Caco-2 (cell line): ENCODE results near the gene CTH. TPM values are rescaled to one million over a fixed set of nuclear protein-coding genes. Genes with fewer than 3 reads are reported as not detected.
"Not testable (repeated sequence)": the region's sequence is repeated elsewhere in the genome, so short reads cannot be mapped to it uniquely, and the experiment has no call there.

Source experiments
- BruUV-seq: library from RNA; stranded (reverse); fragments of 400-500 nt; replicated peaks from 2 replicates; lab custom pipeline; 2021; lab: Mats Ljungman, UMichigan
- CTCF ChIA-PET: fragments of 300-600 bp; sonication (Branson Sonifier 250); formaldehyde crosslinking; loops from one replicate; lab custom pipeline; 2022; ENCODE audit warnings: antibody characterized with exemption; lab: Charles Lee
- POLR2A ChIA-PET: fragments of 300-600 bp; sonication (Branson Sonifier 250); formaldehyde crosslinking; loops from one replicate; lab custom pipeline; 2022; ENCODE audit warnings: antibody characterized with exemption; lab: Charles Lee
- DNase-seq, 2 experiments: peaks; one replicate each; pipeline versions ENCODE4 v3.0.0 to v3.0.0-alpha.2; 2020 to 2022
- H3K27me3 ChIP-seq: replicated peaks from 2 replicates; pipeline ENCODE4 v1.6.0; 2011; ENCODE audit warnings: low read length; ENCODE audit not compliant: control insufficient read depth, insufficient read depth
- H3K36me3 ChIP-seq: 2 replicates; pipeline ENCODE4 v1.5.1; 2011; ENCODE audit warnings: low read length; ENCODE audit not compliant: control insufficient read depth, insufficient read depth
- H3K4me1 ChIP-seq: fragments of 250-450 bp; sonication (Bioruptor Pico); 2 replicates; pipeline ENCODE4 v1.5.1; 2020; ENCODE audit warnings: mild to moderate bottlenecking
- H3K4me3 ChIP-seq: 2 replicates; pipeline ENCODE4 v1.5.1; 2011; ENCODE audit warnings: low read depth, mild to moderate bottlenecking, control low read depth, low read length
- H3K9me3 ChIP-seq: fragments of 250-450 bp; sonication (Bioruptor Pico); 2 replicates; pipeline ENCODE4 v1.5.1; 2020; ENCODE audit warnings: mild to moderate bottlenecking, moderate library complexity
- H3K27ac Mint-ChIP-seq: one replicate; pipeline ENCODE4 v1.8.0; 2022; ENCODE audit warnings: mixed read lengths; ENCODE audit not compliant: unreplicated experiment
- H3K27me3 Mint-ChIP-seq: one replicate; pipeline ENCODE4 v1.8.0; 2022; ENCODE audit warnings: mixed read lengths; ENCODE audit not compliant: insufficient read depth, unreplicated experiment
- H3K36me3 Mint-ChIP-seq: one replicate; pipeline ENCODE4 v1.8.0; 2022; ENCODE audit warnings: mild to moderate bottlenecking, mixed read lengths; ENCODE audit not compliant: insufficient read depth, unreplicated experiment
- H3K4me1 Mint-ChIP-seq: one replicate; pipeline ENCODE4 v1.8.0; 2022; ENCODE audit warnings: low read depth, mixed read lengths; ENCODE audit not compliant: unreplicated experiment
- H3K4me3 Mint-ChIP-seq: one replicate; pipeline ENCODE4 v1.8.0; 2022; ENCODE audit warnings: mild to moderate bottlenecking, moderate library complexity, mixed read lengths; ENCODE audit not compliant: unreplicated experiment
- H3K9me3 Mint-ChIP-seq: one replicate; pipeline ENCODE4 v1.8.0; 2022; ENCODE audit warnings: mixed read lengths; ENCODE audit not compliant: unreplicated experiment
- CTCF ChIP-seq, 2 experiments: fragments of 200-600 bp in 1 of 2; IDR thresholded peaks; 1 replicate in 1 of 2; 2 replicates in 1 of 2; pipeline versions ENCODE4 v1.5.1 to v1.8.0; 2011 to 2022; ENCODE audit warnings: antibody characterized with exemption in 1 of 2, control low read depth in 1 of 2, inconsistent platforms in 1 of 2, low read depth in 1 of 2, low read length in 1 of 2, mild to moderate bottlenecking in 1 of 2, moderate library complexity in 1 of 2; ENCODE audit not compliant: insufficient read depth in 1 of 2, severe bottlenecking in 1 of 2, unreplicated experiment in 1 of 2
- intact Hi-C: fragments of 100-400 bp; cut with micrococcal nuclease; formaldehyde crosslinking; loops from one replicate; pipeline ENCODE4 v1.10.0; 2022; ENCODE audit not compliant: unreplicated experiment
- total RNA-seq: library from RNA; stranded (reverse); gene quantifications from 2 replicates; pipeline ENCODE4 v1.2.3, GENCODE V29; 2022

CTH gene
- total RNA-seq, 1 experiment from 2014 or later, result 14.0 TPM

GRCh38 chr1:70364439-70364838 is 46.6 kb upstream of the CTH start:
- Histone ChIP-seq H3K4me1 (peaks cover 5% of the 10 kb centered on the region), H3K9me3 (no peaks in the 10 kb centered on the region), H3K36me3 (no peaks in the 10 kb centered on the region), H3K4me3 (no peak overlapping the region), H3K27me3 (no peaks in the 10 kb centered on the region)
- intact Hi-C loops, result no loop called here
- CTCF ChIA-PET, result no interaction called here
- no peak for DNase-seq
- no peaks in the 10 kb centered on the region for H3K27me3 Mint-ChIP-seq
- no peak for TF ChIP-seq CTCF (IDR thresholded peaks at IDR 0.05; ENCODE audit: insufficient read depth in 1 of 2, low read depth in 1 of 2, low read length in 1 of 2, severe bottlenecking in 1 of 2, unreplicated experiment in 1 of 2)
- POLR2A ChIA-PET, result no interaction called here
- no peak overlapping the region for H3K4me3 Mint-ChIP-seq
- no TSS peak for BruUV-seq
- peaks cover 27% of the 10 kb centered on the region for H3K4me1 Mint-ChIP-seq
- no peaks in the 10 kb centered on the region for H3K9me3 Mint-ChIP-seq
- H3K36me3 Mint-ChIP-seq, result no peaks in the 10 kb centered on the region
- no peak overlapping the region for H3K27ac Mint-ChIP-seq

DNA sequence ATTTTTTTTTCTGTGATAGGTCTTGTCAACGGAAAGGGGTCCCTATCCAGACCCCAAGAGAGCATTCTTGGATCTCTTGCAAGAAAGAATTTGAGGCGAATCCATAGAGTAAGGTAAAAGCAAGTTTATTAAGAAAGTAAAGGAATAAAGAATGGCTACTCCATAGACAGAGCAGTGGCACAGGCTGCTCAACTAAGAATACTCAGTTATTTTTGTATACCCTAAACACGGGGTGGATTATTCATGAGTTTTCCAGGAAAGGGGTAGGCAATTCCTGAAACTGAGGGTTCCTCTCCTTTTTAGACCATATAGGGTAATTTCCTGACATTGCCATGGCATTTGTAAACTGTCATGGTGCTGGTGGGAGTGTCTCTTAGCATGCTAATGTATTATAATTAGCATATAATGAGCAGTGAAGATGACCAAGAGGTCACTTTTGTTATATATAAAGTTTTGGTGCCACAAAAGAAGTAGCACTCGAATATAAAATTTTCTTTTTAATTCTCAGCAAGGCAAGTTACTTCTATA is 44.6 kb upstream of the CTH start:
- POLR2A ChIA-PET, H3K27me3 Mint-ChIP-seq, BruUV-seq: not testable (repeated sequence)

DNA sequence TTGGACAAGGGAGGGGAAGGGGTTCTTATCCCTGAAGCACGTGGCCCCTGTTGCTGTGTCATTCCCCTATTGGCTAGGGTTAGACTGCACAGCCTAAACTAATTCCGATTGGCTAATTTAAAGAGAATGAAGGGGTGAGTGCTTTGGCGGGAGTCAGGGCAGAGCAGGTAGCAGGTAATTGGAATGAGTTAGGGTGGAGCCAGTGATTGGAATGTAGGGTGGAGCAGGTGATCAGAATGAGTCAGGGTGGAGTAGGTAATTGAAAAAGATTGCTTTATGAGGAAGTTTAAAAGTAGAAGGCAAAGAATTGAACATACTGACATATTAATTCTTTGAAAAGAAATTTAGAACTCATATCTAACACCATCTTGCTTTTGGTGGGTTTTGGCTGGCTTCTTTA is 44.1 kb upstream of the CTH start:
- H3K27me3 ChIP-seq, H3K27me3 Mint-ChIP-seq, H3K9me3 Mint-ChIP-seq, H3K36me3 ChIP-seq, H3K4me1 ChIP-seq, BruUV-seq, CTCF ChIA-PET, H3K9me3 ChIP-seq, POLR2A ChIA-PET, H3K4me3 Mint-ChIP-seq, H3K36me3 Mint-ChIP-seq, H3K4me3 ChIP-seq, DNase-seq, intact Hi-C loops: not testable (repeated sequence)
- Mint-ChIP-seq H3K27ac (peak overlapping the region; percentile 27), H3K4me1 (peaks cover 17% of the 10 kb centered on the region)

More for the DNA sequence above, 44.6 kb upstream of the CTH start:
- H3K36me3 ChIP-seq, H3K27me3 ChIP-seq, H3K4me3 ChIP-seq, H3K9me3 Mint-ChIP-seq, H3K36me3 Mint-ChIP-seq, H3K9me3 ChIP-seq, intact Hi-C loops, H3K4me3 Mint-ChIP-seq, H3K4me1 ChIP-seq, CTCF ChIA-PET, DNase-seq: not testable (repeated sequence)
- Mint-ChIP-seq H3K27ac (peak overlapping the region; percentile 27), H3K4me1 (peaks cover 21% of the 10 kb centered on the region)

- DNase-seq, H3K36me3 Mint-ChIP-seq, H3K9me3 Mint-ChIP-seq, H3K27ac Mint-ChIP-seq, H3K27me3 ChIP-seq, BruUV-seq, POLR2A ChIA-PET, H3K4me1 ChIP-seq, H3K4me3 ChIP-seq, intact Hi-C loops, H3K27me3 Mint-ChIP-seq, H3K4me3 Mint-ChIP-seq, CTCF ChIA-PET, H3K9me3 ChIP-seq, H3K36me3 ChIP-seq: not testable (repeated sequence)
- peaks cover 13% of the 10 kb centered on the region for H3K4me1 Mint-ChIP-seq
Observed at GRCh38 chr1:70367397-70367796, 43.7 kb upstream of the CTH start.

DNA sequence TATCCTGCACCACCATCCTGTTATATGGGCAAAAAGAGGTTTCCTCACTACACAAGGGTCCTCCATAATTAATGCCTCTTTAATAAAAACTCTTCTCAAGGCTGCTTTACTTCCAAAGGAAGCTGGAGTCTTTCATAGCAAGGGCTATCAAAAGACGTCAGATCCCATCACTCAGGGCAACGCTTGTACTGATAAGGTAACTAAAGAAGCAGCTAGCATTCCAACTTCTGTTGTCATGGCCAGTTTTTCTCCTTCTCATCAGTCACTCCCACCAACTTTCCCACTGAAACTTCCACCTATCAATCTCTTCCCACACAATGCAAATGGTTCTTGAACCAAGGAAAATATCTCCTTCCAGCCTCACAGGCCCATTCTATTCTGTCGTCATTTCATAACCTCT is 39.5 kb upstream of the CTH start:
- H3K4me3 ChIP-seq, H3K36me3 Mint-ChIP-seq, CTCF ChIA-PET, H3K27me3 ChIP-seq, H3K27ac Mint-ChIP-seq, BruUV-seq, H3K4me1 ChIP-seq, intact Hi-C loops, H3K4me1 Mint-ChIP-seq, POLR2A ChIA-PET, H3K36me3 ChIP-seq, H3K9me3 ChIP-seq, H3K9me3 Mint-ChIP-seq, H3K27me3 Mint-ChIP-seq, DNase-seq, H3K4me3 Mint-ChIP-seq: not testable (repeated sequence)
